Activated T-cell treated with anti-CD3 and anti-CD28 coated beads, Interleukin-2, amount 50 U/mL, for 72 hours (primary cell): ENCODE data around the gene AP2B1. TPM values are rescaled to one million over a fixed set of nuclear protein-coding genes. Genes with fewer than 3 reads are reported as not detected.
"Not testable (repeated sequence)": the region's sequence is repeated elsewhere in the genome, so short reads cannot be mapped to it uniquely, and the experiment has no call there.

Source experiments
- ATAC-seq, 2 donors: fragments of 150-1000 bp; cut with Tn5 transposase; replicated peaks in 1 of 2; 2 replicates each; pipeline ENCODE4 v1.10.0; 2021; ENCODE audit warnings: moderate library complexity in 2 of 2, mild to moderate bottlenecking in 1 of 2
- DNase-seq, 2 donors: peaks; one replicate each; pipeline ENCODE4 v3.0.0; 2021 to 2022; ENCODE audit warnings: mixed read lengths in 1 of 2
- H3K27ac Mint-ChIP-seq: one replicate; pipeline ENCODE4 v1.8.0; 2022; ENCODE audit warnings: mild to moderate bottlenecking, moderate library complexity, mixed read lengths
- H3K27me3 Mint-ChIP-seq: one replicate; pipeline ENCODE4 v1.8.0; 2022; ENCODE audit warnings: low read depth, mixed read lengths
- H3K36me3 Mint-ChIP-seq, 2 donors: one replicate each; pipeline ENCODE4 v1.8.0; 2022; ENCODE audit warnings: mixed read lengths in 2 of 2, mild to moderate bottlenecking in 1 of 2; ENCODE audit not compliant: insufficient read depth in 2 of 2
- H3K4me1 Mint-ChIP-seq: one replicate; pipeline ENCODE4 v1.8.0; 2022; ENCODE audit warnings: low read depth, mixed read lengths
- H3K4me3 Mint-ChIP-seq, 2 donors: one replicate each; pipeline ENCODE4 v1.8.0; 2022; ENCODE audit warnings: mild to moderate bottlenecking in 2 of 2, mixed read lengths in 2 of 2, moderate library complexity in 2 of 2
- H3K9me3 Mint-ChIP-seq, 2 donors: one replicate each; pipeline ENCODE4 v1.8.0; 2022; ENCODE audit warnings: mixed read lengths in 2 of 2
- total RNA-seq, 2 donors: library from RNA; stranded (reverse); gene quantifications; one replicate each; pipeline ENCODE4 v1.2.3, GENCODE V29; 2022

Gene AP2B1
- total RNA-seq, 2 donors from 2014 or later = 167 to 179 TPM

DNA sequence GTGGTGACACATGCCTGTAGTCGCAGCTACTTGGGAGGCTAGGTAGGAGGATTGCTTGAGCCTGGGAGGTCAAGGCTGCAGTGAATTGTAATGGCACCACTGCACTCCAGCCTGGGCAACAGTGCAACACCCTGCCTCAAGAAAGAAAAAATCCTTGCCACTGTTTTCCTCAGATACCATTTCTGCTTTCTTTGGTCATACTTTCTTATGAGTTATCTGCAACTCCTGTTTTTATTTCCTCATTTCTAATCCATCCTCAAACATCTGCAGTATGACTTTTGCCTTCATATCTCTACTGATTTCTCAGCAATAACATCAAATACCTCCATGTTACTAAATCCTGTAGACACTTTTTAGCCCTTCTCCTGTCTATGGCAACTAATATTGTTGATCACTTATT lies 3.1 kb upstream of the AP2B1 start:
- peaks cover 4 to 5% of the 10 kb centered on the region in 2 donors for H3K36me3 Mint-ChIP-seq
- no peak overlapping the region for H3K4me3 Mint-ChIP-seq
- H3K4me1 Mint-ChIP-seq = peaks cover 26% of the 10 kb centered on the region
- no peaks in the 10 kb centered on the region for H3K9me3 Mint-ChIP-seq
- H3K27ac Mint-ChIP-seq = no peak overlapping the region
- H3K27me3 Mint-ChIP-seq = no peaks in the 10 kb centered on the region
- DNase-seq (no peak), ATAC-seq (no peak)

DNA sequence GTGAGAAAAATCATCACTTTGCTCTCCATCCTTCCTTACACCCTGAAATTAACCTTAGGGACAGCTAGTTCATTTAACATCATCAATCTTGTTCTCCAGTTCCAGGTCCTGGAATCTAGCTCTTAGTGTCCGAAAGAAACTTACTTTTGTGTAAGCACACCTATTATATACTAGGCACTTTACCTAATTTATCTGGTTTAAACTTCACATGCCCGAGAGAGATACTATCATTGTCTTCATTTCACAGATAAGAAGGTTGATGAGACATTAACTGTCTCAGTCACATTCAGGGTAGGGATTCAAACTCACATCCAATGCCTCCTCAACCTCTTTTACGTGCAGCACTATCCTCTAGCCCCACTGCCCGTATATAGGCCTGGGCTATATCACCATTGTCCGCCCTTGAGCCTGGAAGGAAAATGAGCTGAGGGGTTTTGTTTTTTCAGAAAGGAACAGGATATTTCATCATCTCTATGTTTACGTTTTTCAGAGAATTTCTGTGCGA lies 501 bp upstream of the AP2B1 start:
- Mint-ChIP-seq H3K9me3 (no peaks in the 10 kb centered on the region), H3K27ac (peak overlapping the region; percentile 92), H3K4me3 (peak overlapping the region; percentile 91 to 94), H3K4me1 (peaks cover 39% of the 10 kb centered on the region), H3K27me3 (no peaks in the 10 kb centered on the region), H3K36me3 (peaks cover 4 to 7% of the 10 kb centered on the region in 2 donors)
- ATAC-seq (peak; percentile 32 to 40), DNase-seq (peak in 1 of 2 donors; percentile 21)

DNA sequence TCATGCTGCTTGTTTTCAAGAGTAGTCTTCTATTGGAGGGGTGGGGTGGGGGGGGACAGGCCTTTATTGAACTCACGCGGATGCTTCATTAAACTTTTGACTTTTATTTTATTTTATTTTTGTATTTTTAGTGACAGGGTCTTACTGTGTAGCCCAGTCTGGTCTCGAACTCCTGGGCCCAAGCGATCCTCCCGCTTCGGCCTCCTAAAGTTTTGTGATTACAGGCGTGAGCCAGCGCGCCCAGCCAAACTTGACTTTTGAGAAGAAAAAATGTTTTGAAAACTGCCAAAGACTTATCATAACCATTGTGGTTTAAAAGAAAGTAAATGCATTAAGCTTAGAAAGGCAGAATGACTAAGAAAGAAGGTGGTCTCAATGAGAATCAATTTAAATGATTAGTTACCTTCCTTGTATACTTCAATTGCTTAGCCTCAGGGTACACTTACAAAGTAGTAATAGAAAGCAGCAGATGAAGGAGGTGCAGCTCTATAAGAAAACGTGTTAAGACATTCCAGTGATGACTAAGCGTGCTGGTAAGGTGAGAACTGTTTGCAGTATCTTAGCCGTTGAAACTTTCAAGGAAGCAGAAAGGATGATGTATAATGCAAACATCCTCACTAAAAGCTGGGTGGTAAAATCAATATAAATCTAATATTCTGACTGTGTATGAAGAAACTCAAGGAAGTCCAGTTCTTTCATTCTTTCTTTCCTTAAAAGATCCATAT lies 1.2 kb downstream of the AP2B1 start:
- Mint-ChIP-seq H3K4me3 (peak overlapping the region; percentile 91 to 94), H3K9me3 (no peaks in the 10 kb centered on the region), H3K27me3 (no peaks in the 10 kb centered on the region), H3K27ac (peak overlapping the region; percentile 87), H3K36me3 (peaks cover 4 to 9% of the 10 kb centered on the region in 2 donors), H3K4me1 (peaks cover 39% of the 10 kb centered on the region)
- DNase-seq (peak in 1 of 2 donors; percentile 26), ATAC-seq (peak; percentile 39 to 49)

DNA sequence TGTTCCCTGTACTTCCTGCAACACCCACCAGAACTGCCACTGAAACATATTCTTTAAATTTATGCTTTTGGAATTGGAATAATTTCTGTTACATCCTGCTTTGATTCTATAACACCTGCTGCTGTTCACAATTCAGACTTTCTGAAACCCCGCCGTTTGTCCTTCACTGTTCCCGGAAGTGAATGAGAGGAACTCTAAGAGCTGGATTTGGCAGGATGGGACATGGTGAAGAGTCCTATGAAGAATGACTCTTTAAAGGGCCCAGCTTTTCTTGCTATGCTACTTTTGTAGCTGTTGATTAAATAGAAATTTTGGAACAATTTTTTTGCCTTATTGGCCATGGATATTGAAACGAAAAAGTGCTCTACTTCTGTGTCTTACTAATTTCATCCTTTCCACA lies 8.9 kb downstream of the AP2B1 start:
- ATAC-seq = no peak
- H3K4me3 Mint-ChIP-seq = no peak overlapping the region

DNA sequence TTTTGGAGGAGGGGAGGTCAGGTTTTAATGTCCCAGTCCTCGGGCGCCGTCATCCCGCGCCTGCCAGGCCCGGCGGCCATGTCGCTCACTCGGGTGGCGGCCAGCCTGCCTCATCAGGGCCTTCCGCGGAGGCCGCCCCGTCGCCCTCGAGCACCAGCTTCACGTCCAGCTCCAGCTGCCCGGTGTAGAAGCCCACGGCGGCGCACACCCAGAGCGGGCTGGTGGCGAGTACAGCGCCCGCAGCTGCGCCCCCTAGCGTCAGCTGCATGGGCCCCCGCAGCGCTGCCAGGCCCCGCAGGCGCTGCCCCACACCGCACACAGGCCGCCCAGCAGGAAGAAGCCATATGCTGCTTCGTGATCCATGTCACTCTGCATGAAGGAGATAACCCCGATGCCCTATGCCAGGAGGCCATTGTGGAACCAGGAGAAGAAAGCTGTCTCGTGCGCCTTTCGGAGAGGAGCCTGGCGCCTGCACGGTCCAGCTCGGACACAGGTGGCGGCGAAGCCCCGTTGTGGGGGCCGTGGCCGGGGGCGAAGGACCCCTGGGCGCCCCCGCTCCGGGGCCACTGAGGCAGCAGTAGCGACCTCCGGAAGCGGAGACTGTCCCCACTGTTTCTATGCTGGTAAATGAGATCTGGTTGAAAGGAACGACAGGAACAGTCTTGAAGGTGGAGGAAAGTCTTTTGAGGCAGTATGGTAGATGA lies 9.6 kb downstream of the AP2B1 start:
- Mint-ChIP-seq H3K36me3 (peaks cover 12 to 32% of the 10 kb centered on the region in 2 donors), H3K9me3 (no peaks in the 10 kb centered on the region), H3K27me3 (no peaks in the 10 kb centered on the region), H3K4me1 (no peaks in the 10 kb centered on the region), H3K27ac (no peak overlapping the region), H3K4me3 (no peak overlapping the region)
- DNase-seq (no peak), ATAC-seq (no peak)

More for the DNA sequence above, 8.9 kb downstream of the AP2B1 start:
- Mint-ChIP-seq H3K27ac (no peak overlapping the region), H3K4me1 (no peaks in the 10 kb centered on the region), H3K36me3 (peaks cover 12 to 30% of the 10 kb centered on the region in 2 donors), H3K27me3 (no peaks in the 10 kb centered on the region), H3K9me3 (no peaks in the 10 kb centered on the region)
- no peak for DNase-seq

DNA sequence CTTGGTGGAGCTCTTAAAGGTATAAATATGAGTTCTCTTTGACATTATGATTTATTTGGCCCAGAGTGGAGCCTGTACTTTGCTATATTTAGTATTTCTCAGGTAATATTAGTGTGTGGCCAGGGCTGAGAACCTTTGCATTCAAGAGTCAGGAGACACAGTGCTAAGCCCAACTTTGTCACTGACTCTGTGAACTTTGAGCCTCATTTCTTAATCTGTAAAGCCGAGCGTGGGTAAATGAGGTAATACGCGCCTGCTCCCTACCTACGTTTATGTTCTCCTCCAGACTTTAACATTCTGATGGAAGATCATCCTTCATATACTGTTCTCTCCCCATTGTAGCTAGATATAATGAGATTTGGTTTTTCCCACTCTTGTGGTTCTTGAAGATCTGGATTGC lies 10.5 kb downstream of the AP2B1 start:
- H3K4me1 Mint-ChIP-seq = no peaks in the 10 kb centered on the region
- H3K36me3 Mint-ChIP-seq = peaks cover 14 to 32% of the 10 kb centered on the region in 2 donors
- DNase-seq (no peak), ATAC-seq (no peak)
- no peak overlapping the region for H3K27ac Mint-ChIP-seq
- no peaks in the 10 kb centered on the region for H3K9me3 Mint-ChIP-seq
- no peaks in the 10 kb centered on the region for H3K27me3 Mint-ChIP-seq
- no peak overlapping the region for H3K4me3 Mint-ChIP-seq

DNA sequence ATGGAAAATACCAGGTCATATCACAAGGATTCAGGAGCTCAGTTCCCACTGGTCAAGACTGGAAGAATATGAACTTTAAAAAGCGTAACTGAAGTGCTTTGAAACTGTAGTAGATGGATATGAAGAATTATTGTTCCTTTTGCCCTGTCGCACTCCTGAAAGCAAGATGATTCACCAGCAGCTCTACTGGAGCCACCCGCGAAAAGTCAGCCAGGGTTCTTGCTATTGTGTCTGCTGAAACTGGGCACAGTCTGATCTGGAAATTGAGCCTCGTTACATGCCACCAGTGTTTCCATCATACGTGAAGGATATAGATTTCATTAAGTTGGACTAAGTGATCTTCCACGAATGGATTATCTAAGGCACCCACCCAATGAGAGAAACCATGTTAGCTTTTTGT lies 16.6 kb downstream of the AP2B1 start:
- H3K27me3 Mint-ChIP-seq = no peaks in the 10 kb centered on the region
- DNase-seq (no peak), ATAC-seq (no peak)
- no peak overlapping the region for H3K27ac Mint-ChIP-seq
- no peak overlapping the region for H3K4me3 Mint-ChIP-seq
- H3K36me3 Mint-ChIP-seq = peaks cover 12 to 30% of the 10 kb centered on the region in 2 donors
- no peaks in the 10 kb centered on the region for H3K9me3 Mint-ChIP-seq
- peaks cover 8% of the 10 kb centered on the region for H3K4me1 Mint-ChIP-seq

DNA sequence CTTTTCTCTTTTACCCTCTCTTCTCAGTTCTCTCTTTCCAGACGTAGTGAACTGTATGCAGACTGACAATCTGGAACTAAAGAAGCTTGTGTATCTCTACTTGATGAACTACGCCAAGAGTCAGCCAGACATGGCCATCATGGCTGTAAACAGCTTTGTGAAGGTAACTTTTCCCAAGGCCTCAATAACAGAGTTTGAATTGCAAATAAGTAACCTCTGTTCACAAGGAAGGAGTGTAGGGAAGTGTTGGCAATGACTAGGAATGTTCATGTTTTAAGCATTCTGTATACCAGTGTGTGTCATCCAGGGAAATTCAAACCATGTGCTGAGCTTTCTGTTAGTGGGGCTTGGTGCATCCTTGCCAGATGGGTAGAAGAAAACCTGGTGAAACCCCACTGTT lies 18.6 kb downstream of the AP2B1 start:
- no peaks in the 10 kb centered on the region for H3K9me3 Mint-ChIP-seq
- DNase-seq (no peak), ATAC-seq (no peak)
- H3K27me3 Mint-ChIP-seq = no peaks in the 10 kb centered on the region
- no peak overlapping the region for H3K4me3 Mint-ChIP-seq
- peaks cover 8% of the 10 kb centered on the region for H3K4me1 Mint-ChIP-seq
- H3K36me3 Mint-ChIP-seq = peaks cover 10 to 28% of the 10 kb centered on the region in 2 donors
- no peak overlapping the region for H3K27ac Mint-ChIP-seq

DNA sequence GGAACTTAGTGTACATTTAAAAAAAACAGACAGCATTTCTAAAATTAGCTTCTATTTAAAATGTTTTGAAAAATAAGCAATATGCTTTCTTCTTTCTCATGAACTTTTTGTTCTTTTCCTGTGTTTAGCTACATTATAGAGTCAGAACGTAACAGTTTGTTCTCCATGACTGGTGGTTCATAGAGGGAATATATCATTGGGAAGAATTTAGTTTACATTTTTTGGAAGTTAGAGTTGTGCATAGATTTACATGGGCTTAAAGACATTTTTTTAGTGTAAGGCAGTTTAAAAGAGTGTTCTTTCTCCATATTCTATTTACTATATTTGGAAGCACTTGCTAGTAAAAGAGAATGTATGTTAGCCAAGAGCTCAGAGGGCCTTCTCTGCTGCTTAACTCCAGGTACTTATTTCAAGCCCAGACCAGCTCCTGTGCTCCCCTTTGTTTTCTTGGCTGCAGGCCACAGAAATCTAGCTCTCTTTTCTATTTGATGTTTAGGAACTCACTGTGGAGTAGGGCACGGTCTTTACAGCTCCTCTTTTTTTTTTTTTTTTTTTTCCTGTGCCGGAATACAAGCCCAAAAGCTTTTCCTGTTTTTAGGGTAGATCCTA lies 20.2 kb downstream of the AP2B1 start:
- Mint-ChIP-seq H3K27me3 (no peaks in the 10 kb centered on the region), H3K27ac (no peak overlapping the region), H3K4me1 (peaks cover 8% of the 10 kb centered on the region), H3K36me3 (peaks cover 8 to 28% of the 10 kb centered on the region in 2 donors), H3K4me3 (no peak overlapping the region), H3K9me3 (no peaks in the 10 kb centered on the region)
- DNase-seq (no peak), ATAC-seq (no peak)

DNA sequence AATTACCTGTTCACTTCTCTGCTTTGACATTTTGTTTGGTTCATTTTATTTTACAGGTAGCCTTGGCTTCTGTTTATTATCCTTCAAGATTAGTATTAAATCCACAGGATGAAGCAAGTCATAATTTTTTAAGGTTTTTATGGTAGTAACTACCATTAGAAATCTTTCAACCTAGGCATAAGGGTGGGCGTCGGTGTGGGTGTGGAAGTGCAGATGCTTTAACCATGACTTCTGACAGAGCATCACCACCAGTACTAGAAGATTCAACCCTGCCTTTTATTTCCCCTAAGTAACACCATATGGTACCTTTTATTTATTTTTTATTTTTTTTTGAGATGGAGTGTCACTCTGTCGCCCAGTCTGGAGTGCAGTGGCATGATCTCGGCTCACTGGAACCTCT lies 22.7 kb downstream of the AP2B1 start:
- peaks cover 3 to 16% of the 10 kb centered on the region in 2 donors for H3K36me3 Mint-ChIP-seq
- H3K4me1 Mint-ChIP-seq = peaks cover 8% of the 10 kb centered on the region
- H3K27ac Mint-ChIP-seq = no peak overlapping the region
- no peak for DNase-seq
- H3K4me3 Mint-ChIP-seq = no peak overlapping the region
- no peak for ATAC-seq
- no peaks in the 10 kb centered on the region for H3K27me3 Mint-ChIP-seq
- H3K9me3 Mint-ChIP-seq = no peaks in the 10 kb centered on the region

DNA sequence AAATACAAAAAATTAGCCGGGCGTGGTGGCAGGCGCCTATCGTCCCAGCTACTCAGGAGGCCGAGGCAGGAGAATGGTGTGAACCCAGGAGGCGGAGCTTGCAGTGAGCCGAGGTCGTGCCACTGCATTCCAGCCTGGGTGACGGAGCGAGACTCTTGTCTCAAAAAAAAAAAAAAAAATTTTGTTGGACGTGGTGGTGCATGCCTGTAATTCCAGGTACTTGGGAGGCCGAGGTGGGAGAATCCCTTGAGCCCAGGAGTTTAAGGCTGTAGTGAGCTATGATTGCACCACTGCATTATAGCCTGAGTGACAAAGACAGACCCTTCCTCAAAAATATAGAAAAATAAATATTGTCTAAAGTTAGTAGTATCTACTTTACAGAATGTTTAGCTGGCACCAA lies 23.6 kb downstream of the AP2B1 start:
- H3K4me3 Mint-ChIP-seq, H3K4me1 Mint-ChIP-seq, DNase-seq, H3K27ac Mint-ChIP-seq, H3K9me3 Mint-ChIP-seq, H3K27me3 Mint-ChIP-seq, ATAC-seq: not testable (repeated sequence)
- peaks cover 1 to 18% of the 10 kb centered on the region in 2 donors for H3K36me3 Mint-ChIP-seq

DNA sequence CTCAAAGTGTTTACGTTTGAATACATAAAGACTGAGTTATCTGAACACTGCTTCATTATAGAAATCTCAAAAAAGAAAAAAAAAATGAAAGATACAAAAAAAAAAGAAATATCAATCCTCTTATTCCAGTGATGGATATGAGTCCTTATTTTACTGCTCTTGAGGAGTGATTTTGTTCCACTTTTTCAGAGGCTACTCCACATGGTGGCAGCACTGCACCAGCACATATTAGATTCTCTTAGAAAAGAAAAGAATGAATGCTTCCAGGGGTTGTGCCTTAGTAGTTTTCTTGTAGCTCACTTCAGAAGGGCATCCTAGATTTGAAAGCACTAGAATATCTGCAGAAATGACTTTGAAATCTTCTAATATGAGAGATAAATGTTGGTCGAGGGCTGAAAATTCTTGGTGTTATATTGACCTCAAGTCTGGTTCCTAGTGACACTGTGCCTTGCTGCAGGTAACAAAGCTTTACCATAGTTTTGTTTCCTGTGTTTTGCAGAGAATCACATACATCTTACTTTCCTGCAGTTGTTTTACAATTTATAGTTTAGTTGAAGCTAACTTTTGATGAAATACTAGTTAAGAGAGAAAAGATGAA lies 25.9 kb downstream of the AP2B1 start:
- Mint-ChIP-seq H3K4me1 (no peaks in the 10 kb centered on the region), H3K27ac (no peak overlapping the region), H3K36me3 (peaks cover 1 to 12% of the 10 kb centered on the region in 2 donors), H3K9me3 (no peaks in the 10 kb centered on the region), H3K27me3 (no peaks in the 10 kb centered on the region), H3K4me3 (no peak overlapping the region)
- DNase-seq (peak; percentile 9 to 29), ATAC-seq (no peak)

DNA sequence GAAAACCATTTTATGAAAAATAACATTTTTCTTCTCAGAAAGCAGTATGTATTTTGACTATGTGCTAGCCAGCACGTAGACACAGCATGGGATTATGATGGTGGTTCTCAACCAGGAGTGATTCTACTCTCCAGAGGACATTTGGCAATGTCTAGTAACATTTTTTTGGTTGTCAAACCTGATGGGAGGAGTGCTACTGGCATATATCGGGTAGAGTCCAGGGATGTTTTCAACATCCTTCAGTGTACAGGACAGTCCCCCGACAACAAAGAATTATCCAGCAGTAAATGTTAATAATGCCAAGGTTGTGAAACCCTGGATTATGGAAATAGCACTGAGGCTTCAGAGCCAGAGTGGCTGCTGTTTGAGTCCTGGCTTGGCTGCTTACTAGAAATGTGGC lies 27.7 kb downstream of the AP2B1 start:
- Mint-ChIP-seq H3K4me1 (no peaks in the 10 kb centered on the region), H3K4me3 (no peak overlapping the region), H3K36me3 (peaks cover 1 to 8% of the 10 kb centered on the region in 2 donors), H3K27me3 (no peaks in the 10 kb centered on the region), H3K9me3 (no peaks in the 10 kb centered on the region), H3K27ac (no peak overlapping the region)
- no peak for DNase-seq
- no peak for ATAC-seq
